GM12891 (cell line): ENCODE data around the gene CBLC.

Experiments used
- POLR2AphosphoS5 ChIP-seq: IDR thresholded peaks from 2 replicates; pipeline ENCODE4 v1.6.1; 2011; ENCODE audit warnings: low read depth, low read length, control low read depth
- TAF1 ChIP-seq: IDR thresholded peaks from 2 replicates; pipeline ENCODE4 v1.6.1; 2011; ENCODE audit warnings: low read depth, low read length, control low read depth

DNA sequence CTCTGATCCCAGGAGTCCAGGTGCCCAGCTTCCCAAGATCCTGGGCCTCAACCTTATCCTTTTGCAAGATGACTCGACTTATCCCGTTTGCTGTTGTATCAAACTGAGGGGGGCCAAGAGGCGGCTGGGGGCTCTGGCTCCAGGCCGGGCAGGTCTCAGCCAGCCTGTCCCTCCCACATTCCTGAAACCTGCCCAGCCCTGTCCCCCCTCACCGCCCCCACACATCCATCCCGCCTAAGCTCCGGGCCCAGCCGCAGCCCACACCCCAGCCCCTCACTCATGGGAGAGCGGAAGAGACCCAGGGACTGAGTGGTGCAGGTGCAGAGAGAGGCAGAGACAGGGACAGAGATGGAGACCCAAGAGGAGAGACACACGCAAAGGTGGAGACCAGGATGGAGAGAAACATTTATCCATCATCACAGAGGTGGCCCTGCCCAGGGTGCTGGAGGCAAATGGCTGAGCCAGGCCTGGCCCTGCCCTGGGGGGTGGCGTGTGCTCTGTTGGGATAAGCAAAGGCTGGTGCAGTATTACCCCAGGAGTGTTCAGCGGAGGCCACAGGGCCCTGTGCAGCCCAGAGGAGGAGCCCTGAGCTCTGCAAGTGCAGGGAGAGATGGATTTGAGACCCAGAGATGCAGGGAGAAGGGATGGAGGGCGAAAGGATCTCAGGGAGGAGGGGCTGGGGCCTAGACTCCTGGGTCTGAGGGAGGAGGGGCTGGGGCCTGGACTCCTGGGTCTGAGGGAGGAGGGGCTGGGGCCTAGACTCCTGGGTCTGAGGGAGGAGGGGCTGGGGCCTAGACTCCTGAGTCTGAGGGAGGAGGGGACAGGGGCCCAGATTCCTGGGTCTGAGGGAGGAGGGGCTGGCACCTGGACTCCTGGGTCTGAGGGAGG, 32.8 kb downstream of the CBLC start:
- TF ChIP-seq TAF1 (no peak), POLR2AphosphoS5 (no peak)
